BJ (cell line): Measurements from ENCODE around the gene GSC2. TPM values are rescaled to one million over a fixed set of nuclear protein-coding genes. Genes with fewer than 3 reads are reported as not detected.

Source experiments
- CTCF ChIA-PET: fragments of 350-600 bp; formaldehyde crosslinking; extraction: SDS; loops from one replicate; lab custom pipeline; 2021; ENCODE audit warnings: antibody characterized with exemption, inconsistent platforms; lab: Yijun Ruan, JAX
- POLR2A ChIA-PET: fragments of 300-600 bp; sonication (Branson Sonifier 250); formaldehyde crosslinking; extraction: SDS; loops from one replicate; lab custom pipeline; 2021; ENCODE audit warnings: antibody characterized with exemption; lab: Charles Lee
- DNase-seq: peaks from one replicate; pipeline ENCODE4 v3.0.0-alpha.2; 2011; ENCODE audit warnings: low read depth
- H3K27me3 ChIP-seq: 2 replicates; pipeline ENCODE4 v1.6.0; 2011; ENCODE audit warnings: low read length; ENCODE audit not compliant: control insufficient read depth, insufficient read depth
- H3K36me3 ChIP-seq: 2 replicates; pipeline ENCODE4 v1.5.1; 2011; ENCODE audit warnings: low read length; ENCODE audit not compliant: control insufficient read depth, insufficient read depth
- H3K4me3 ChIP-seq: 2 replicates; pipeline ENCODE4 v1.5.1; 2011; ENCODE audit warnings: low read depth, mild to moderate bottlenecking, control low read depth, low read length
- polyA plus RNA-seq: library from polyadenylated mRNA; depleted of rRNA; stranded (reverse); fragments of >200 nt; gene quantifications from 2 replicates; pipeline ENCODE4 v1.2.3, GENCODE V29; 2011
- TF ChIP-seq, protein P1 (sequence below): IDR thresholded peaks from 2 replicates; pipeline ENCODE4 v1.5.1; 2011; ENCODE audit warnings: low read depth, mild to moderate bottlenecking, control low read depth, inconsistent platforms, low read length, moderate library complexity; ENCODE audit not compliant: insufficient read depth

Gene GSC2
- polyA plus RNA-seq, 1 experiment, result not detected

DNA sequence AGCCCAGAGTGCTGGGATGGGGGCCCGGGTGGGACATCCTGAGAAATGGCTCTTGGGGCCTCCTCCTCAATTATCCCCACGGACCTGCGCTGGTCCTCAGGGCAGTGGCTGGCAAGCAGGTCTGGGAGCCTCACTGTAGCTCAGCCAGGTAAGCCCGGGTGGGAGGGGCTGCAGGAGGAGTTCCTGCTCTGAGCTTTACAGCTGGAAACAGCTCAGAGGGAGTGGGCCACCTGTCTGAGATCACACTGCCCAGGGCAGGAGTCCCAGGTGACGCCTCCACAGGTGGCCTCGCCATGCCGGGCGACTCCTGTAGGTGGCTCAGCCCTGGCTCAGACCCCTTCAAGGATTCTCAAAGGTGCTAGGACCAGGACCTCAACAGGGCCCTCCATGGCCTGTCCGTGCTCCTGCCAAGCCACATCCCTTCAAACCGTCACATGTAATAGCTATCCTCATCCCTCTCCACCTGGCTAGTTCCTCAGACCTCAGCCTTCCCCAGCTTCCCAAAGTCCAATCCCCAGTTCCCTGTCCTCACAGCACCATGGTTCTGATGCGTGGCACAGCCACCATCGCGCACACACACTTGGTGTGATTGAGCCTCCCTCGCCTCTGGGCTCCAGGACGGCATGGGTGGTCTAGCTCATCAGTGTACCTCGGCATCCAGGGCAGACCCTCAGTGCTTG is 22.6 kb downstream of the GSC2 start:
- TF ChIP-seq, protein P1, sequence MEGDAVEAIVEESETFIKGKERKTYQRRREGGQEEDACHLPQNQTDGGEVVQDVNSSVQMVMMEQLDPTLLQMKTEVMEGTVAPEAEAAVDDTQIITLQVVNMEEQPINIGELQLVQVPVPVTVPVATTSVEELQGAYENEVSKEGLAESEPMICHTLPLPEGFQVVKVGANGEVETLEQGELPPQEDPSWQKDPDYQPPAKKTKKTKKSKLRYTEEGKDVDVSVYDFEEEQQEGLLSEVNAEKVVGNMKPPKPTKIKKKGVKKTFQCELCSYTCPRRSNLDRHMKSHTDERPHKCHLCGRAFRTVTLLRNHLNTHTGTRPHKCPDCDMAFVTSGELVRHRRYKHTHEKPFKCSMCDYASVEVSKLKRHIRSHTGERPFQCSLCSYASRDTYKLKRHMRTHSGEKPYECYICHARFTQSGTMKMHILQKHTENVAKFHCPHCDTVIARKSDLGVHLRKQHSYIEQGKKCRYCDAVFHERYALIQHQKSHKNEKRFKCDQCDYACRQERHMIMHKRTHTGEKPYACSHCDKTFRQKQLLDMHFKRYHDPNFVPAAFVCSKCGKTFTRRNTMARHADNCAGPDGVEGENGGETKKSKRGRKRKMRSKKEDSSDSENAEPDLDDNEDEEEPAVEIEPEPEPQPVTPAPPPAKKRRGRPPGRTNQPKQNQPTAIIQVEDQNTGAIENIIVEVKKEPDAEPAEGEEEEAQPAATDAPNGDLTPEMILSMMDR, result no peak
- H3K36me3 ChIP-seq, result peaks cover 1% of the 10 kb centered on the region
- H3K27me3 ChIP-seq, result no peaks in the 10 kb centered on the region; the same call in 1 of the 2 replicates
- ChIA-PET CTCF (interaction anchor here (0.6 to 1.0 kb wide), 2 partner anchors 12 to 441 kb away, joined by 3 read pairs; no protein-coding TSS in a partner anchor), POLR2A (no interaction called here)
- no peak for DNase-seq
- H3K4me3 ChIP-seq, result no peak overlapping the region

DNA sequence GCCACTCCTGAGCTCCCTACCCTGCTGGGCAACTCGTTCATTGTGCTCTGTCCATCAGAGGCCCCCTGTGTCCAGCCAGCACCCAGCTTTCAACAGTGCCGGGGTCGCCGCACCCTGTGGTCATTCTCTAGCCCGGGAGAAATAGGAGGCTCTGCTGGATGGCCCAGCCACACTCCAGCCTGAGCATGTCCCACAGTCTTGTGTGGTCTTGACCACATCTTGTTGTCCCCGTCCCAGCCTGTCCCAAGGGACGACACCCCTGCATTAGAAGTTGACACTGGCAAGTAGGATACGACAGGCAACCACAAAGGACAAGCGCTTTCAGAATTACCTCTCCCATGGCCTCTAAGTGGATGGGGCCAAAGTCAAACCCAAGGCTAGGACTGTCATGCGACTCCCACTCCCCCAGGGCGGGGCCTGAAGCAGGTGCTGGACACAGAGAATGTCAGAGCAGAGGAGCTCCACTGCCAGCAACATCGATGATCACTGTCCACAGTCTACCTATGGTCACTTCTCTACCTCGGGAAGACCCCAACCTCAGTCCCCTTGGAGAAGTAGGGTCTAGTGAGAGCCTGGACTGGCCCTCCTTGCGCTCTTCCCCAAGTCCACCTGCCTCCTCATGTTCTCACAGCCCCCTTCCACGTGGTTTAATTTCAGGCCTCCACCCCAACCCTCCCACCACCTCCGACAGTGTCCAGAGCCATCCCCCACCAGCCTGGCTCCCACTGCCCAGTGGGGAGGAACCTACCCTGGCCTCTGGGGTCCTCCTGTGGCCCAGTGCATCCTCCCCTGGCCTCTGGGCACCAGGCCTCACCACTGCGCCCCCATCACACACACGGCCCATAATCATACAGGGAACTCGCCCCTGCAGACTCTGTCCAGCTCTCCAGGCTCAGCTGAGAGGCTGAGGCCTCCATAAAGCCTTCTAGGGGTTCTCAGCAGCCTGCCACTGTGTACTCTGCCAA is 23.5 kb downstream of the GSC2 start:
- TF ChIP-seq, protein P1, result no peak
- Histone ChIP-seq H3K4me3 (no peak overlapping the region), H3K36me3 (no peaks in the 10 kb centered on the region; the same call in 1 of the 2 replicates), H3K27me3 (no peaks in the 10 kb centered on the region; the same call in 1 of the 2 replicates)
- no peak for DNase-seq
- POLR2A ChIA-PET, result no interaction called here
- CTCF ChIA-PET, result interaction anchor here (0.5 to 0.6 kb wide), 2 partner anchors 18 to 289 kb away, joined by 4 to 5 read pairs; partner anchors contain the start of gene ESS2

DNA sequence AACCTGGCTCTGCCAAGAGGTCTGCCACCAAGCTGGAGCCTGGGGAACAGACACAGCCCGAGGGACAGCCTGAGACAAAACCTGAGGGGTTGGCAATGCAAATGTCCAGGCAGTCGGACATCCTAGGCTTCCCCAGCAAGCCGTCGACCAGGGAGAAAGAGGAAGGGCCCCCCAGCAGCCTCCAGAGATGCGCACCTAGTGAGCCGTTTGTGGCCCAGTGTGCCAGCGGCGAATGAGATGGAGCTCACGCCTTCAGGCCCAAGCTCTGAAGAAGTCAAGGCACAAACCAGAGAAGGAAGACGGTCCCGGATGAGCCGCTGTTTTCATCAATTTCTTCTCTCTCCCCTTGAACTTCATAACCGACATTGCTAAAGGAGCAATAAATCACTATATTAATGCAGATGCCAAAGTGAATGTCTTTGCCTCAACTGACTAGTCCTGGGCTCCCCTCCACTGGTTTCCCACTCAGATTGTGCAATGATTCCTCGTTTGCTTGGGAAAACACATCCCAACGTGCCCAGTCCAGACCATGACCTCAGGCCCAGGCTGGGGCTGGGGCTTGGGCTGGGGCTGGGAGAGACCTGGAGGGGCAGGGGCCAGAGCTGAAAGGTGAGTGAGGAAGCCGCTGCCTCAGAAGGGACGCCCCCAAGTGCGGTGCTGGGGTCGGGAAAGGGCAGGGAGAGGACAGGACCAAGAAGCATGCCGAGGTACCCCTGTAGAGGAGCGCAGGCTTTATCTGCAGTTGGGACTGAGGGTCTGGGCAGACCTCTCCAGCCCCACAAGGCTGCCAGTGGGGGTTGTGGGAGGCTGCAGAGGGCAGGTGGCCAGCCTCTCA is 24.4 kb downstream of the GSC2 start:
- POLR2A ChIA-PET, result no interaction called here

DNA sequence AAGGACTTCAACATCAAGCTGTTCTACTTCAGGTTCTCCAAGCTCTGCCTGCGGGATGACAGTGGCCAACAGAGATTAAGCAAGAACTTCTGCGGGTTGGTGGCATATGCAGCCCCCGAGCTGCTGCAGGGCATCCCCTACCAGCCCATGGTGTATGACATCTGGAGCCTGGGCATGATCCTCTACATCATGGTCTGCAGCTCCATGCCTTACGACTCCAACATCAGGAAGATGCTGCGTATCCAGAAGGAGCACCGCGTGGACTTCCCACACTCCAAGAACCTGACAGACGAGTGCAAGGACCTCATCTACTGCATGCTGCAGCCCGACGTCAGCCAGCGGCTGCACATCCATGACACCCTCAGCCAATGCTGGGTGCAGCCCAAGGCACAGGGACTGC is 25.1 kb downstream of the GSC2 start:
- Histone ChIP-seq H3K4me3 (no peak overlapping the region), H3K27me3 (no peaks in the 10 kb centered on the region; the same call in 1 of the 2 replicates), H3K36me3 (no peaks in the 10 kb centered on the region)
- no peak for DNase-seq
- POLR2A ChIA-PET, result no interaction called here
- TF ChIP-seq, protein P1, result no peak
- CTCF ChIA-PET, result interaction anchor here (1.2 kb wide), 1 partner anchor 20 kb away, joined by 6 read pairs; the partner anchor contains the start of gene ESS2

More for the DNA sequence above, 24.4 kb downstream of the GSC2 start:
- Histone ChIP-seq H3K36me3 (no peaks in the 10 kb centered on the region), H3K4me3 (no peak overlapping the region), H3K27me3 (no peaks in the 10 kb centered on the region; the same call in 1 of the 2 replicates)
- CTCF ChIA-PET, result interaction anchor here (0.5 to 1.2 kb wide), 3 partner anchors 19 to 290 kb away, joined by 4 to 6 read pairs (median 5); partner anchors contain the start of gene ESS2
- TF ChIP-seq, protein P1, result no peak
- no peak for DNase-seq
